ENCODE data around the gene EPS8L1. TPM values are rescaled to one million over a fixed set of nuclear protein-coding genes. Genes with fewer than 3 reads are reported as not detected.

Gene EPS8L1
- polyA plus RNA-seq, 1 donor (not counting 4 experiments of a cell fraction or from before 2014, with no cell fraction given) = 26.0 TPM

DNA sequence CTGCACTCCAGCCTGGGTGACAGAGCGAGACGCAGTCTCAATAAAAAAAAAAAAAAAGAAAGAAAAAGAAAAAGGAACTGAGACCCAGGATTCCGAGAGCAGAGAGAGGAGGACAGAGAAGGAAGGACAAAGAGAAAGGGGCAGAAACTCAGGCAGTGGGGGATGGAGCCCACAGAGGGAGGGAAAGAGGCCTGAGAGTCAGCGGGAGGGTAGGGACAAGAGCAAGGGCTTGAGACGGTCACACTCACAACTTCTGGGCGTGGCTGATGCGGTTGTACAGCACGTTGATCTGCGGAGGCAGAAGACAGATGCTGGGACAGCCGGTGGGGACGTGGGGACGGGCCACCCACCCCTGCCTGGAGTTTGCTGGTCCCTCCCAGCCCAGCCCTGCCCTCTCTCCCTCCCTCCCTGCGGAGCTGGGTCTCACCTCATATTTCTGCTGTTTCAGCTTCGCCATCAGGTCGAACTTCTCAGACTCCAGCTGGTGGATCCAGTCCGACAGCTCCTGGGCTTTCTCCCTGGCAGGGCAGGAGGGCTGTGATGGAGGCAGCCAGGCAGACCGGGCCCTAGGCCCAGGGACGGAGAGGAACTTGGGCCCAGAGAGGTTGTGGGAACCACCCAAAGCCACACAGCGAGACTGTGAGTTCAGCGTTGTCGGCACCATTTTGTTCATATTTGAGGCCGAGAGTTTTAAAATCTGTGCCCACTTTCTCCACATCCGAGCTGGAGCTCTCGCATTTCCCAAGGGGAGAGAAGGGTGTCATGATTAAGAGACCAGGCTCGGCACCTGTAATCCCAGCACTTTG lies 58.2 kb downstream of the EPS8L1 start:
- H3K9me3 ChIP-seq (ENCODE audit: control insufficient read depth, low read depth, low read length) = no peaks in the 10 kb centered on the region
- H3K9me1 ChIP-seq (ENCODE audit: control insufficient read depth, extremely low read depth, insufficient read depth, low read length) = no peaks in the 10 kb centered on the region
- no peaks in the 10 kb centered on the region for H3K4me1 ChIP-seq (ENCODE audit: control insufficient read depth, extremely low read depth, insufficient read depth, low read length)
- H3K36me3 ChIP-seq (ENCODE audit: control insufficient read depth in 2 of 2, extremely low read depth in 1 of 2, insufficient read depth in 2 of 2, low read length in 2 of 2) = peaks cover 0 to 13% of the 10 kb centered on the region in 2 experiments
- H3K79me2 ChIP-seq (ENCODE audit: control insufficient read depth, insufficient read depth, low read length) = no peaks in the 10 kb centered on the region
- TF ChIP-seq EZH2 (IDR thresholded peaks at IDR 0.05; ENCODE audit: low read length) = no peak
- TF ChIP-seq, protein P1, sequence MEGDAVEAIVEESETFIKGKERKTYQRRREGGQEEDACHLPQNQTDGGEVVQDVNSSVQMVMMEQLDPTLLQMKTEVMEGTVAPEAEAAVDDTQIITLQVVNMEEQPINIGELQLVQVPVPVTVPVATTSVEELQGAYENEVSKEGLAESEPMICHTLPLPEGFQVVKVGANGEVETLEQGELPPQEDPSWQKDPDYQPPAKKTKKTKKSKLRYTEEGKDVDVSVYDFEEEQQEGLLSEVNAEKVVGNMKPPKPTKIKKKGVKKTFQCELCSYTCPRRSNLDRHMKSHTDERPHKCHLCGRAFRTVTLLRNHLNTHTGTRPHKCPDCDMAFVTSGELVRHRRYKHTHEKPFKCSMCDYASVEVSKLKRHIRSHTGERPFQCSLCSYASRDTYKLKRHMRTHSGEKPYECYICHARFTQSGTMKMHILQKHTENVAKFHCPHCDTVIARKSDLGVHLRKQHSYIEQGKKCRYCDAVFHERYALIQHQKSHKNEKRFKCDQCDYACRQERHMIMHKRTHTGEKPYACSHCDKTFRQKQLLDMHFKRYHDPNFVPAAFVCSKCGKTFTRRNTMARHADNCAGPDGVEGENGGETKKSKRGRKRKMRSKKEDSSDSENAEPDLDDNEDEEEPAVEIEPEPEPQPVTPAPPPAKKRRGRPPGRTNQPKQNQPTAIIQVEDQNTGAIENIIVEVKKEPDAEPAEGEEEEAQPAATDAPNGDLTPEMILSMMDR (optimal IDR thresholded peaks at IDR 0.05 in 1 of 3, IDR thresholded peaks at IDR 0.05 in 1 of 3, conservative IDR thresholded peaks at IDR 0.05 in 1 of 3; ENCODE audit: extremely low read depth in 1 of 3, insufficient read depth in 2 of 3, low read length in 3 of 3) = no peak
- no peak overlapping the region for H3K27ac ChIP-seq (ENCODE audit: control insufficient read depth, insufficient read depth, low read length)
- H3K4me3 ChIP-seq (ENCODE audit: control insufficient read depth in 2 of 3, extremely low read depth in 1 of 3, insufficient read depth in 2 of 3, low read depth in 1 of 3, low read length in 3 of 3) = no peak overlapping the region
- dilution Hi-C loops (cut with MboI; ENCODE audit: extremely low pct_ligation_motif_present, low sequenced_read_pairs) = no loop called here
- no peak overlapping the region for H3K4me2 ChIP-seq (ENCODE audit: control insufficient read depth, extremely low read depth, insufficient read depth, low read depth, low read length)
- no peak overlapping the region for H3K9ac ChIP-seq (ENCODE audit: control insufficient read depth, extremely low read depth, insufficient read depth, low read length)
- no peaks in the 10 kb centered on the region for H4K20me1 ChIP-seq (ENCODE audit: control insufficient read depth, extremely low read depth, insufficient read depth, low read length)
- no peaks in the 10 kb centered on the region for H3K27me3 ChIP-seq (ENCODE audit: control insufficient read depth, extremely low read depth, insufficient read depth, low read length)
- DNase-seq (ENCODE audit: low read depth, low spot score) (no peak), FAIRE-seq (no peak)
- H2AFZ ChIP-seq (ENCODE audit: control insufficient read depth, low read length) = no peak overlapping the region

DNA sequence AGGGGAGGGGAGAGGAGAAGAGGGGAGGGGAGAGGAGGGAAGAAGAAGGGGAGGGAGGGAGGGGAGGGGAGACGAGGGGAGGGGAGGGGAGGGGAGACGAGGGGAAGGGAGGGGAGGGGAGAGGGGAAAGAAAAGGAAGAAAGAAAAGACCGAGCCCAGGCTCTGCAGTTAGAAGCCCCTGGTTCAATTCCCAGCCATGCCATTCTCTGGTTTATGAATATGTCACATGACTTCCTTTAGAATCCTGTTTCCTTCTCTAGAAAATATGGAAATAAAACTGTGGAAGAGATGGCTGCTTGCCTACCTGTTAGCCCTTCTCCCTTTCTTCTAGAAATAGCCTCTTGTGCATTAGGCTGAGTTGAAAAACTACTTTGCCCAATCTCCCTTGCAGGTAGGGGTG lies 59.1 kb downstream of the EPS8L1 start:
- Histone ChIP-seq H3K4me3 (ENCODE audit: control insufficient read depth in 2 of 3, extremely low read depth in 1 of 3, insufficient read depth in 2 of 3, low read depth in 1 of 3, low read length in 3 of 3) (no peak overlapping the region), H4K20me1 (ENCODE audit: control insufficient read depth, extremely low read depth, insufficient read depth, low read length) (no peaks in the 10 kb centered on the region), H3K9me3 (ENCODE audit: control insufficient read depth, low read depth, low read length) (no peaks in the 10 kb centered on the region), H3K27ac (ENCODE audit: control insufficient read depth, insufficient read depth, low read length) (no peak overlapping the region), H3K4me1 (ENCODE audit: control insufficient read depth, extremely low read depth, insufficient read depth, low read length) (no peaks in the 10 kb centered on the region), H3K9ac (ENCODE audit: control insufficient read depth, extremely low read depth, insufficient read depth, low read length) (no peak overlapping the region), H3K27me3 (ENCODE audit: control insufficient read depth, extremely low read depth, insufficient read depth, low read length) (no peaks in the 10 kb centered on the region), H3K36me3 (ENCODE audit: control insufficient read depth in 2 of 2, extremely low read depth in 1 of 2, insufficient read depth in 2 of 2, low read length in 2 of 2) (peaks cover 0 to 13% of the 10 kb centered on the region in 2 experiments), H2AFZ (ENCODE audit: control insufficient read depth, low read length) (no peak overlapping the region), H3K79me2 (ENCODE audit: control insufficient read depth, insufficient read depth, low read length) (no peaks in the 10 kb centered on the region), H3K9me1 (ENCODE audit: control insufficient read depth, extremely low read depth, insufficient read depth, low read length) (no peaks in the 10 kb centered on the region), H3K4me2 (ENCODE audit: control insufficient read depth, extremely low read depth, insufficient read depth, low read depth, low read length) (no peak overlapping the region)
- dilution Hi-C loops (cut with MboI; ENCODE audit: extremely low pct_ligation_motif_present, low sequenced_read_pairs) = no loop called here
- FAIRE-seq (no peak), DNase-seq (ENCODE audit: low read depth, low spot score) (no peak)
- no peak for TF ChIP-seq EZH2 (IDR thresholded peaks at IDR 0.05; ENCODE audit: low read length)
- TF ChIP-seq, protein P1 (optimal IDR thresholded peaks at IDR 0.05 in 1 of 3, IDR thresholded peaks at IDR 0.05 in 1 of 3, conservative IDR thresholded peaks at IDR 0.05 in 1 of 3; ENCODE audit: extremely low read depth in 1 of 3, insufficient read depth in 2 of 3, low read length in 3 of 3) = no peak

Measured in keratinocyte (primary cell).